Activated CD8-positive, alpha-beta memory T cell treated with anti-CD3 and anti-CD28 coated beads for 48 hours (primary cell): ENCODE data around the gene NLRP1.

Experiments
- DNase-seq, 3 experiments: peaks; one replicate each; pipeline ENCODE4 v3.0.0-alpha.2; 2020; ENCODE audit warnings: low read depth in 2 of 3, low spot score in 2 of 3

The NLRP1 gene

GRCh38 chr17:5558815-5559785 is 25.2 kb downstream of the NLRP1 start:
- DNase-seq = no peak

- no peak for DNase-seq
Observed at GRCh38 chr17:5557990-5558389, 26.3 kb downstream of the NLRP1 start.

GRCh38 chr17:5557485-5557884 is 26.8 kb downstream of the NLRP1 start:
- DNase-seq = no peak

- DNase-seq = no peak
Observed at GRCh38 chr17:5555254-5555653, 29.1 kb downstream of the NLRP1 start.

- no peak for DNase-seq
Observed at GRCh38 chr17:5553479-5553878, 30.8 kb downstream of the NLRP1 start.

- no peak for DNase-seq
Observed at GRCh38 chr17:5552841-5553240, 31.5 kb downstream of the NLRP1 start.

GRCh38 chr17:5545051-5545987 is 39.0 kb downstream of the NLRP1 start:
- DNase-seq = no peak

- DNase-seq = no peak
Observed at GRCh38 chr17:5544115-5544514, 40.2 kb downstream of the NLRP1 start.

- no peak for DNase-seq
Observed at GRCh38 chr17:5541610-5542202, 42.6 kb downstream of the NLRP1 start.

GRCh38 chr17:5540321-5540720 is 44.0 kb downstream of the NLRP1 start:
- DNase-seq = no peak

GRCh38 chr17:5539286-5539685 is 45.0 kb downstream of the NLRP1 start:
- no peak for DNase-seq

- DNase-seq = no peak
Observed at GRCh38 chr17:5536866-5537650, 47.3 kb downstream of the NLRP1 start.

- DNase-seq = no peak
Observed at GRCh38 chr17:5535436-5535835, 48.9 kb downstream of the NLRP1 start.

- DNase-seq = no peak
Observed at GRCh38 chr17:5533486-5534315, 50.6 kb downstream of the NLRP1 start.

- DNase-seq = no peak
Observed at GRCh38 chr17:5532581-5532980, 51.7 kb downstream of the NLRP1 start.

- no peak for DNase-seq
Observed at GRCh38 chr17:5531085-5531418, 53.3 kb downstream of the NLRP1 start.

- no peak for DNase-seq
Observed at GRCh38 chr17:5530265-5531084, 53.8 kb downstream of the NLRP1 start.

GRCh38 chr17:5527601-5528250 is 56.6 kb downstream of the NLRP1 start:
- DNase-seq = no peak
